ENCODE data around the gene GPATCH8. TPM values are rescaled to one million over a fixed set of nuclear protein-coding genes. Genes with fewer than 3 reads are reported as not detected.

The GPATCH8 gene
- total RNA-seq, 2 donors from 2014 or later = 25.7 to 33.9 TPM

DNA sequence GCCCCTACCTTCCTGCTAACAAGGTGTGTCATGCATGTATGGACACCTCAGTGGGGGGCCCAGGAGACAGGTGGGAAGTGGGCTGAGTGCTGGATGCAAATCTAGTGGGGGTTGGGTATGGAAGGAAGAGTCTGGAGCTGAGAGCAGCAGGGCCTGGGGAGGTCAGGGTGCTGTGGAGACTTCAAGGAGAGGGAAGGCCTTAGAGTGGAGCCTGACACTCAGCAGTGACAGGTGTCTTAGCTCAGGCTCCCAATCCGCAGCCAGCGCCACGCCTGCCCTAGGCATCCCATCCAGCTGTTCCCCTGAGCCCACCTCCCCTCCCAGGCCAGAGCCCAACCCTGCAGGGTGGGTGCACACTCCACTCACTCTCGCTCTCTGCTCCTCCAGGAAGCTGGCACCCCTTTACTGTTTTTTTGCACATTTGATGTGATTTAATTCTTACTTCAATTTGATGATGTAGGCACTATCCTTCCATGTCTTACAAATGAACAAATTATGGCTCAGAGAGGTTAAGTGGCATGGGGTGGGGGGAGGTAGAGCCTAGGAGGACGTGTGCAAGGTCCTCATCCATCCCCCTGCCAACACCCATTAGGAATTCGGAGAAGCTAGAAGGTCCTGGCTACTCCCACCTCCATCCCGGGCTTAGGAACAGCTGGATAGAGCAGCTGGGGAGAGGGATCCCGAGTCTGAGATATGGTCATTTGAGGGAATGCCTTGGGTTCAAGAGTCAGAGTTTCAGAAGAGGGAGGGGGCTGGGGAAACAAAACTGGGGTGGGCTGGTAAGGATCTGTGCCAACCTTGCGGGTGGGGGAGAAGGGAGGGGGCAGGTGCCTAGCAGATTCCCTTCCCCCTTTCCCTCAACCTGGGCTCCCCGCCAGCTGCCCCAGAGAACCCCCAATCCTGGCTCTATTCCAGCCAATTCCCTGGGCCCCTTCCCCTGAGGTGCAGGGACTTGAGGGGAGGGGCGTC, 141.6 kb downstream of the GPATCH8 start:
- intact Hi-C loops (cut with DNase I) = no loop called here
- Histone ChIP-seq H3K4me3 (no peak overlapping the region), H3K9me3 (no peaks in the 10 kb centered on the region), H3K4me1 (peaks cover 18% of the 10 kb centered on the region), H3K27me3 (no peaks in the 10 kb centered on the region), H3K36me3 (replicated peaks in 1 of 2; ENCODE audit: insufficient read depth in 1 of 2, low read depth in 2 of 2) (no peaks in the 10 kb centered on the region), H3K27ac (no peak overlapping the region)
- TF ChIP-seq POLR2A (IDR thresholded peaks at IDR 0.05) = no peak
- no peak for TF ChIP-seq CTCF (IDR thresholded peaks at IDR 0.05)
- WGBS, 2 donors = 60 to 64% methylated on average over 9 to 11 of the region's 11 CpGs
- no peak for ATAC-seq
- DNase-seq = no peak

DNA sequence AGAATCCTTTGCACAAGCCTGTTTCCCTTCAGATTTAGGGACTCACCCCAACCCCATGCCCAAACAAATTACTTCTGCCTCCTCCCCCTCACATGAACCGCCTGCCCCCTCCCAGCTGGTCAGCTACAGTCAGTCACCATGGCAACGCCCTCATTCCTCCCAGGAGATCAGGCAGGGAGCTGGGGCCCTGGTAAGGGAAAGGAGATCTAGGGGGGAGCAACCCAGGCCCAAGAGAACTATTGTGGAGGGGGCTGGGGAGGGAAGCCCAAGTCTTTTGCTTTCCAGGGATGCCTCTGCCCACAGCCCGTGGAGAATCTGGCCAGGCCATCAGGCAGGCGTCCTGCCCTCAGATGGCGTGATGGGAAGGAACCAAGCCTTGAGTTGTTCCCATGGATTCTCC, 142.4 kb downstream of the GPATCH8 start:
- H3K27me3 ChIP-seq = no peaks in the 10 kb centered on the region
- H3K4me1 ChIP-seq = peaks cover 18% of the 10 kb centered on the region
- no peak overlapping the region for H3K27ac ChIP-seq
- 49 to 50% methylated on average over 2 to 5 of the region's 5 CpGs for WGBS, 2 donors
- H3K4me3 ChIP-seq = no peak overlapping the region
- no peaks in the 10 kb centered on the region for H3K9me3 ChIP-seq
- intact Hi-C loops (cut with DNase I) = no loop called here
- peak in 1 of 4 donors; percentile 39 for DNase-seq
- H3K36me3 ChIP-seq (replicated peaks in 1 of 2; ENCODE audit: insufficient read depth in 1 of 2, low read depth in 2 of 2) = no peaks in the 10 kb centered on the region
- no peak for TF ChIP-seq POLR2A (IDR thresholded peaks at IDR 0.05)
- ATAC-seq = no peak

- TF ChIP-seq CTCF (IDR thresholded peaks at IDR 0.05) (no peak), POLR2A (IDR thresholded peaks at IDR 0.05) (no peak)
- Histone ChIP-seq H3K4me3 (no peak overlapping the region), H3K27ac (no peak overlapping the region), H3K9me3 (no peaks in the 10 kb centered on the region), H3K4me1 (peaks cover 18% of the 10 kb centered on the region), H3K36me3 (replicated peaks in 1 of 2; ENCODE audit: insufficient read depth in 1 of 2, low read depth in 2 of 2) (no peaks in the 10 kb centered on the region), H3K27me3 (no peaks in the 10 kb centered on the region)
- DNase-seq (no peak), ATAC-seq (no peak)
- 43 to 52% methylated on average over 6 of the region's 6 CpGs for WGBS, 2 donors
- intact Hi-C loops (cut with DNase I) = no loop called here
Measured at GRCh38 chr17:44360144-44360533, 143.1 kb downstream of the GPATCH8 start.

DNA sequence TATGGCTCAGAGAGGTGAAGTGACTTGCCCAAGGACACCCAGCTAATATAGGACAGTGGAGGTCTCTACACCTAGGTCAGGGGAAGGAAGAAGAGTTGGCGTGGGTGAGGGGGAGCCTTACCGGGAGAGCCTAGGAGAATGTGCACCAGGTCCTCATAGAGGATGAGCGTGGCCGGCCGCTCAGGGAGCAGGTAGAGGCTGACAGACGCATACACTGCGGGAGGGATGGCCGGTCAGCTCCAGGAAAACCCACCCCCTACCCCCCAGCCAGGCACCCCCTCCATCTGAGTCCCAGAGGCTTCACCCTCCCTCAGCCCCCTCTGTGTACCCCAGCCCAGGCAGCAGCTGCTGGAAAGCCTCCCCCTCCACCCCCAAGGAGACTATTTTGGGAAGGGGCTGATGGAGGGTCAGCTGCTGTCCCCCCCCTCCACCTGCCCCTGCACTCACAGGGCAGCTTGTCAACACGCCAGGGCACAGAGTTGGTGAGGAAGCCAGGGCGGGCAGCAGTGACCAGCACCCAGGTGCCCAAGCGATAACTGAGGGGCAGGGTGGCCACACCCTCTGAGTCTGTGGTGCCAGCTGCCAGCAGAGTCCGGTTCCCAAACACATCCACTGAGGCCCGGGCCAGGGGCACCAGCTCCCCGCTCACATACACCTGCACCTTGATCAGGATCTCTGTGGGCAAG, 143.6 kb downstream of the GPATCH8 start:
- Histone ChIP-seq H3K36me3 (replicated peaks in 1 of 2; ENCODE audit: insufficient read depth in 1 of 2, low read depth in 2 of 2) (no peaks in the 10 kb centered on the region), H3K27me3 (no peaks in the 10 kb centered on the region), H3K27ac (no peak overlapping the region), H3K9me3 (no peaks in the 10 kb centered on the region), H3K4me1 (peaks cover 18% of the 10 kb centered on the region), H3K4me3 (no peak overlapping the region)
- intact Hi-C loops (cut with DNase I) = no loop called here
- WGBS, 2 donors = 67 to 70% methylated on average over 12 to 14 of the region's 14 CpGs
- ATAC-seq = no peak
- TF ChIP-seq CTCF (IDR thresholded peaks at IDR 0.05) (no peak), POLR2A (IDR thresholded peaks at IDR 0.05) (no peak)
- DNase-seq = no peak

- no peaks in the 10 kb centered on the region for H3K36me3 ChIP-seq (replicated peaks in 1 of 2; ENCODE audit: insufficient read depth in 1 of 2, low read depth in 2 of 2)
- H3K27me3 ChIP-seq = no peaks in the 10 kb centered on the region
- no peak overlapping the region for H3K27ac ChIP-seq
- TF ChIP-seq POLR2A (IDR thresholded peaks at IDR 0.05) (no peak), CTCF (IDR thresholded peaks at IDR 0.05) (no peak)
- H3K4me3 ChIP-seq = no peak overlapping the region
- intact Hi-C loops (cut with DNase I) = no loop called here
- WGBS, 2 donors = 61 to 70% methylated on average over 5 to 6 of the region's 6 CpGs
- H3K9me3 ChIP-seq = no peaks in the 10 kb centered on the region
- peaks cover 17% of the 10 kb centered on the region for H3K4me1 ChIP-seq
- DNase-seq = no peak
- ATAC-seq = no peak
Measured at GRCh38 chr17:44359006-44359405, 144.2 kb downstream of the GPATCH8 start.

Data from body of pancreas (tissue), 4 donors.